ENCODE measurements around the gene LGSN.

LGSN gene

GRCh38 chr6:63290492-63291058, 29.2 kb downstream of the LGSN start:
- DNase-seq (ENCODE audit: low read depth in 1 of 2, low spot score in 1 of 2), result no peak
- H3K27me3 ChIP-seq (ENCODE audit: insufficient read depth, poor library complexity, severe bottlenecking), result no peaks in the 10 kb centered on the region
- no peak overlapping the region for H3K27ac ChIP-seq (replicated peaks)
- TF ChIP-seq CTCF (IDR thresholded peaks at IDR 0.05; ENCODE audit: insufficient read depth, low read length) (no peak), POLR2AphosphoS5 (IDR thresholded peaks at IDR 0.05; ENCODE audit: low read depth) (no peak), REST (IDR thresholded peaks at IDR 0.05; ENCODE audit: insufficient replicate concordance, low read depth) (no peak), SPI1 (IDR thresholded peaks at IDR 0.05; ENCODE audit: borderline replicate concordance, low read depth) (no peak), GABPA (IDR thresholded peaks at IDR 0.05; ENCODE audit: low read depth) (no peak)
- no peak overlapping the region for H3K4me3 ChIP-seq (replicated peaks; ENCODE audit: insufficient read depth, low read length)

GRCh38 chr6:63289269-63289872, 30.4 kb downstream of the LGSN start:
- Histone ChIP-seq H3K27ac (replicated peaks) (no peak overlapping the region), H3K27me3 (ENCODE audit: insufficient read depth, poor library complexity, severe bottlenecking) (no peaks in the 10 kb centered on the region), H3K4me3 (replicated peaks; ENCODE audit: insufficient read depth, low read length) (no peak overlapping the region)
- no peak for DNase-seq (ENCODE audit: low read depth in 1 of 2, low spot score in 1 of 2)
- TF ChIP-seq POLR2AphosphoS5 (IDR thresholded peaks at IDR 0.05; ENCODE audit: low read depth) (no peak), CTCF (IDR thresholded peaks at IDR 0.05; ENCODE audit: insufficient read depth, low read length) (no peak), REST (IDR thresholded peaks at IDR 0.05; ENCODE audit: insufficient replicate concordance, low read depth) (no peak), GABPA (IDR thresholded peaks at IDR 0.05; ENCODE audit: low read depth) (no peak), SPI1 (IDR thresholded peaks at IDR 0.05; ENCODE audit: borderline replicate concordance, low read depth) (no peak)

- TF ChIP-seq CTCF (IDR thresholded peaks at IDR 0.05; ENCODE audit: insufficient read depth, low read length), result no peak
- no peak for TF ChIP-seq GABPA (IDR thresholded peaks at IDR 0.05; ENCODE audit: low read depth)
- TF ChIP-seq SPI1 (IDR thresholded peaks at IDR 0.05; ENCODE audit: borderline replicate concordance, low read depth), result no peak
- TF ChIP-seq POLR2AphosphoS5 (IDR thresholded peaks at IDR 0.05; ENCODE audit: low read depth), result no peak
- no peak for TF ChIP-seq REST (IDR thresholded peaks at IDR 0.05; ENCODE audit: insufficient replicate concordance, low read depth)
- Histone ChIP-seq H3K27ac (replicated peaks) (no peak overlapping the region), H3K4me3 (replicated peaks; ENCODE audit: insufficient read depth, low read length) (no peak overlapping the region), H3K27me3 (ENCODE audit: insufficient read depth, poor library complexity, severe bottlenecking) (no peaks in the 10 kb centered on the region)
- no peak for DNase-seq (ENCODE audit: low read depth in 1 of 2, low spot score in 1 of 2)
These were observed 39.1 kb downstream of the LGSN start for GRCh38 chr6:63280639-63281180.
